HG03066 (cell line): ENCODE results near the gene PARD3B.

Source experiments
- ATAC-seq: cut with Tn5 transposase; IDR thresholded peaks from one replicate; pipeline ENCODE4 v1.9.1; 2021; ENCODE audit warnings: low read depth; ENCODE audit not compliant: unreplicated experiment

Gene PARD3B

GRCh38 chr2:204877691-204878090 lies 332.4 kb downstream of the PARD3B start:
- ATAC-seq, result no peak

GRCh38 chr2:204880928-204881327 lies 335.7 kb downstream of the PARD3B start:
- ATAC-seq, result no peak

GRCh38 chr2:204881655-204882054 lies 336.4 kb downstream of the PARD3B start:
- no peak for ATAC-seq

GRCh38 chr2:204885747-204886146 lies 340.5 kb downstream of the PARD3B start:
- no peak for ATAC-seq

GRCh38 chr2:204886713-204887112 lies 341.4 kb downstream of the PARD3B start:
- no peak for ATAC-seq

- no peak for ATAC-seq
Observed at GRCh38 chr2:204888222-204888621, 342.9 kb downstream of the PARD3B start.

GRCh38 chr2:204890680-204891079 lies 345.4 kb downstream of the PARD3B start:
- ATAC-seq, result no peak

GRCh38 chr2:204891739-204892138 lies 346.5 kb downstream of the PARD3B start:
- no peak for ATAC-seq

GRCh38 chr2:204892506-204893255 lies 347.4 kb downstream of the PARD3B start:
- ATAC-seq, result no peak

- no peak for ATAC-seq
Observed at GRCh38 chr2:204896146-204896545, 350.9 kb downstream of the PARD3B start.

- ATAC-seq, result no peak
Observed at GRCh38 chr2:204897561-204897960, 352.3 kb downstream of the PARD3B start.

GRCh38 chr2:204898928-204899640 lies 353.8 kb downstream of the PARD3B start:
- no peak for ATAC-seq

GRCh38 chr2:204899983-204900382 lies 354.7 kb downstream of the PARD3B start:
- no peak for ATAC-seq

GRCh38 chr2:204900487-204900886 lies 355.2 kb downstream of the PARD3B start:
- ATAC-seq, result no peak

GRCh38 chr2:204900910-204901309 lies 355.6 kb downstream of the PARD3B start:
- no peak for ATAC-seq

- no peak for ATAC-seq
Observed at GRCh38 chr2:204901591-204901990, 356.3 kb downstream of the PARD3B start.

- no peak for ATAC-seq
Observed at GRCh38 chr2:204909791-204910190, 364.5 kb downstream of the PARD3B start.

- no peak for ATAC-seq
Observed at GRCh38 chr2:204913312-204913711, 368.0 kb downstream of the PARD3B start.

GRCh38 chr2:204913854-204914464 lies 368.7 kb downstream of the PARD3B start:
- ATAC-seq, result no peak

- no peak for ATAC-seq
Observed at GRCh38 chr2:204914708-204915107, 369.4 kb downstream of the PARD3B start.

GRCh38 chr2:204917089-204917701 lies 371.9 kb downstream of the PARD3B start:
- ATAC-seq, result no peak
